Central memory CD4-positive, alpha-beta T cell (primary cell): ENCODE data around the gene HES6.
A peak's percentile ranks its signal among the peaks of the same experiment; 100 is the strongest.
"Not testable (repeated sequence)": the region's sequence is repeated elsewhere in the genome, so short reads cannot be mapped to it uniquely, and the experiment has no call there.

ENCODE experiments used
- DNase-seq: peaks from one replicate; pipeline ENCODE4 v3.0.0; 2022

Gene HES6

GRCh38 chr2:238272156-238272555, 32.3 kb upstream of the HES6 start:
- DNase-seq, result no peak

GRCh38 chr2:238271686-238272085, 31.8 kb upstream of the HES6 start:
- not testable (repeated sequence) for DNase-seq

DNA sequence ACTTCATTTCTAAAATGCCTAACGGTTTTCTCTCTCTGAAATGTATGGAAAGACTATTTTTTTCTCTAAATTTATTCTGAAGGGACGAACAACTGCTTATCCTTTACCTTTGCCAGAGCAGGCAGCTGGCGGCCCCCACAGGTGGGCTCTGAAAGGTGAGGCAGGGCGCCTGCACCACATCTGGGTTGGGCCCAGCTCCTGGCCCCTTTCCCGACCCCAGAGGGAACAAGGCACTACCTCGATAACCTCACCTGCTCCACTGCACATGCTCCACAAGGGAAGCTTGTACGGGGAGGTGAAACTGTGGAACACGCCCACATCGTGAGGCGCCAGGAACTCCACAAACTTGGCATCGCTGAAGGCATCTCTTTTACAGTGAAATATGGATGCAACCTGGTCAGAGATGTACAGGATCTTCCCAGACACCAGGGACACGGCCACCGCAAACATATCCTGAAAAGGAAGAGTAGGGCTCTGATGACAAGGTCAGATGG, 31.3 kb upstream of the HES6 start:
- DNase-seq, result no peak

DNA sequence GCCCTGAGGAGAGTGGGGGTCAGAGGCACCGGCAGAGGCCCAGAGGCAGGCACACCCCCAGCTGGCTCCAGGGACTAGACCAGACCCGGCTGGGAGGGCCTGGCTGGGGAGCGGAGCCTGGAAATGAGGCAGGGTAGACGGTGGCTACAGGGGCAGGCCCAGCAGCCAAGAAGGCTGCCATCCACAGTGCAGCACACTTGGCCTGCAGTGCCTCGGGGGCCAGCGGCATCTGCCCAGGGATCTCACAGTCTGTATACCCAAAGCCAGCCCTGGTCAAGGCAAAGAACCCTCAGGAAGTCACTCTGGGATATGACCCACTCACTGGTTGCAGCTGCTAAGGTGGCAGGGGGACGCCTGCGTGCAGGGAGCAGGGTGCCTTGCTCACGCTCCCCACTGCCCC, 30.8 kb upstream of the HES6 start:
- no peak for DNase-seq

DNA sequence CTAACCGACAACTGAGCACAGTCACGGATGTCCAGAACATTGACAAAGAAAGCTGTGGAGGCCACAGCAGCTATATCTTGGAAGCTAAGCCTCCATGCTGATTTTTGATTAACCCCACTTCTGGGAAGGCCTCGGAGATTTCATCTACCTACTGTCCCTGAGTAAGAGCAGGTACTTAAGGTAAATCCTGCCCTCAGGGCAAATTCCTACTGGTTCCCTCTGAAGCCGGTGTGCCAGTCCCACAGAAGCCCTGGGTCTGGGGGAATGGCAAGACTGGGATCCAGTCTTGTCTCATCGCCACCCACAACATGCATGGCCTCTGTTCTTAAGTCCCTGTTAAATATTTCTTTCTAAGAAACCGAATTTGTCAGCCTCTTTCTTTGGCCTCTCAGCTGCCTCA, 29.9 kb upstream of the HES6 start:
- no peak for DNase-seq

GRCh38 chr2:238267884-238268680, 28.2 kb upstream of the HES6 start:
- no peak for DNase-seq

DNA sequence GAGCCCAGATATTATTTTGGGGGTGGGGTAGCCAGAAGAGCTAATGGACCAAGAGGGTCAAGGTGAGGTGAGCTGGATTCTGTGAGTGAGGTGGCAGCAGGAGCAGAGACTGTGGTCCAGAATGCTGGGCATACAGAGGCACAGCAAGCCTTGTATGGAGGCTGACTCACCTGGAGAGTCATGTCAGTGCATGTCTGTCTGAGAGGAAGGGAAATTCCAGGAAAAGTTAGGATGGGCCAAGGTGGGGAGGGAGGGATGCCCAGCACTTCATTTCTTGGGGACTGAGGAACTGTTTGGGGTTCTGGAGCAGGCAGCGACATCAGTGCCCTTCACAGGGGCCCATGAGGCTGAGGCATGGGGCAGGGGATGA, 27.5 kb upstream of the HES6 start:
- no peak for DNase-seq

GRCh38 chr2:238265605-238266004, 25.8 kb upstream of the HES6 start:
- DNase-seq, result no peak

GRCh38 chr2:238264072-238264460, 24.2 kb upstream of the HES6 start:
- no peak for DNase-seq

DNA sequence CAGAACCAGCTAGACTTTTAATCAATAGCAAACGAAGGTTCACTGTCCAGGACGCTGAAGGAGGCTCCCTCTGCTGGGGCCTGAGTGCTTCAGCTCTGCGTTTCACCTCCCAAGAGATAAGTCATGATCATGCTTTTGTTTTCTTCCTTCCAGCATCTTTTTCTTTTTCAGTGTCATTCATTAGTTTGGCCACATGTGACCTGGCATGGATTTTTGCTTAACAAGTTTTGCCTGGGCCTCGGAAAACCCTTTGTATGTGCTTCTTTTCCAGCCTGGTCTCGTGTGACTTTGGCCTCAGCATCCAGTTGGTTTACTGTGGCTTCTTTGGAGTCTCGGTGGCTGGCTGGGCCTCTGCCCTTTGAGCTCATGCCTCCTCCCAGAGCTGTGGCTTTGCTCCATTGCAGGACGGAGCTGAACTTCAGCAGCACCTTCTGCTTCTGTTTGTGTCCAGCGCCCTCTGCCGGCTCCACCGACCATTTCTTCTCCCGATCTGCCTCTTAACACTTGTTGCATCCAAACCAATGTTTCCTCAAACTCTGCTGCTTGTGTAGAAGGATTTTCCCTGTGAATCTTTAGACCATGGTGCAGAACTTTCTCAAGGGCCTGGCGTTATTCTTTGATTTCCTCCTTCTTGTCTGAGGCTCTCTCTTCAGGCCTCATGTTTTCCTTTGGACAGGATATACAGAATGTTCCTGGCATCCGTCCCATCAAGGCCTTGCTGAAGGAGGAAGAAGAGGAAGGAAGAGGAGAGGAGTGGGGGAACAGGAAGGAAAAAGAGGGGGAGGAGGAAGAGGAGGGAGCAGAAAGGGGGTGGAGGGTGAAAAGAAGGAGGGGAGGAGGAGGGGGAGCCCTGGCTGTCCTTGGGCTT, 23.6 kb upstream of the HES6 start:
- peak; percentile 60 for DNase-seq

DNA sequence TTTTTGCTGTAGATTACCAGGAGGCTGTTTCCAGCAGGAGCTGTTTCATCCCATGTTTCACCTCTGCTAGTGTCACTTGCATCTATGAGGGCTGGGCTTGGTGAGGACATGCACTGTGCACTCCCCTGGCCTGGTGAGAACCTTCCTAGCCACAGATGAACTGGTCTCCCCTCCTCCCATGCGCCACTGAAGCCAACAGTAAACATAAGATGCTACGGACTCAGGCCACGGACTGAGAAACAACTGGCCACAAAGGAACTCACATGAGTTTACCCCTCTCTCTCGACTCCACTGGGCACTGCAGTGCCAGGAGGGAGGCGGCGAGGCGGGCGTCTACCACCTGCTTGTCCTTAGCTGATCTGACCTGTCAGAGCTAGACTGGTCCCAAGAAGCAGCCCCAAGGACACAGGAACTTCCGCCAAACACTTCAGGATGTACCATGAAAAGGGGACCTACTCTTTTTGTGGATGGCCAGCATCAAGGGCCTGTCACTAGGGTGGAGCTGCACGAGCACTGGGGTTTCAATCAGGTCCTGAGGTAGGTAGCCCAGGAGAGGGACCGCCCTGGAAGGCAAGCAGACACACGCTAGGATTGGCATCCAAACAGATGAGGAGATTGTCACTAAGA, 22.8 kb upstream of the HES6 start:
- no peak for DNase-seq

DNA sequence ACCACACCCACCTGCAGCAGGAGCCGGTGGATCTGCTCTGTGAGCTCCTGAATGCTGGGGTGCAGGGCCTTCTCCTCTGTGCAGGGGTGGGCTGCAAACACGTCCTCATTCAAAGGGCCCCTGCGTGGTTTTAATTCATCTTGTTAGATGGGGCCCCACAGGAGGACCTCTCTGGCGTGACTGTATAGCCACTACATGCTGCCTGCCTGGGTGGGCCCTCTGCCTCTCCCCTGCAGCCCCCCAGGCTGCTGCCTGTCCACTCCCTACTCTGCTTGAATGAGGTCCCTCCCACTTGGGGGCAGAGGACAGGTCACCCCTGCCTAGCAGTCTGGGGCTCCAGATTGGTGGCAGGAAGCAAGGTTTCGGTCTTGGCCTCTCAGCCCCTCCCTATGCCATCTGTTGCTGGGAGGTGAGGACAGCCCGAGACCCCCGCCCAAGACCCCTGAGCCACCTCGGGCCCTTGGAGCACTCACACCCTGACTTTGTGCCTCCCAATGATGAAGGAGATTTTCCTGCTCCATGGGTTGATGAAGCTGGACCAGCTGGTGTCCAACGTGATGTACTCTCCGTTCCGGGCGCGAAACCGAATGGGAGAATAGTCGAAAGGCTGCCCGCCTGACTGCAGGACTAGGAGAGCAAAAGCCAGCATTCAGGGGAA, 22.0 kb upstream of the HES6 start:
- DNase-seq, result no peak

DNA sequence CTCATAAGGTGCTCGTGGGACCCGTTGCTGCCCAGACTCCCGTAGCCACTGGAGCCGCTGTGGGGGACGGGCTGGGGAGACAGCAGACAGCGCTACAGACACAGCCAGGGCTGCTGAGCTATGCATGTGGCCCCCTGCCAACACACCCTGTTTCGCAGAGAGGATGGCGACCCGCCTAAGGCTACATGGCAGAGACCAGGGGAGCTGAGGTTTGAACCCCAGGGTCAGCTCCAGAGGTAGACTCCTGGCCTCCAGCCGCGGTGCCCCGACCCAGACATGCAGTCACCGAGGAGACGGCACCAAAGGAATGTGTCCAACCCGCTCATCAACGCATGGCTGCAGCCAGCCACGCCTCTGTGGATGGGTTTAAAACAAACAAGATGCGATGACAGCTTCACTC, 21.0 kb upstream of the HES6 start:
- no peak for DNase-seq

- DNase-seq, result no peak
These were observed 19.5 kb upstream of the HES6 start for GRCh38 chr2:238259061-238260020.

DNA sequence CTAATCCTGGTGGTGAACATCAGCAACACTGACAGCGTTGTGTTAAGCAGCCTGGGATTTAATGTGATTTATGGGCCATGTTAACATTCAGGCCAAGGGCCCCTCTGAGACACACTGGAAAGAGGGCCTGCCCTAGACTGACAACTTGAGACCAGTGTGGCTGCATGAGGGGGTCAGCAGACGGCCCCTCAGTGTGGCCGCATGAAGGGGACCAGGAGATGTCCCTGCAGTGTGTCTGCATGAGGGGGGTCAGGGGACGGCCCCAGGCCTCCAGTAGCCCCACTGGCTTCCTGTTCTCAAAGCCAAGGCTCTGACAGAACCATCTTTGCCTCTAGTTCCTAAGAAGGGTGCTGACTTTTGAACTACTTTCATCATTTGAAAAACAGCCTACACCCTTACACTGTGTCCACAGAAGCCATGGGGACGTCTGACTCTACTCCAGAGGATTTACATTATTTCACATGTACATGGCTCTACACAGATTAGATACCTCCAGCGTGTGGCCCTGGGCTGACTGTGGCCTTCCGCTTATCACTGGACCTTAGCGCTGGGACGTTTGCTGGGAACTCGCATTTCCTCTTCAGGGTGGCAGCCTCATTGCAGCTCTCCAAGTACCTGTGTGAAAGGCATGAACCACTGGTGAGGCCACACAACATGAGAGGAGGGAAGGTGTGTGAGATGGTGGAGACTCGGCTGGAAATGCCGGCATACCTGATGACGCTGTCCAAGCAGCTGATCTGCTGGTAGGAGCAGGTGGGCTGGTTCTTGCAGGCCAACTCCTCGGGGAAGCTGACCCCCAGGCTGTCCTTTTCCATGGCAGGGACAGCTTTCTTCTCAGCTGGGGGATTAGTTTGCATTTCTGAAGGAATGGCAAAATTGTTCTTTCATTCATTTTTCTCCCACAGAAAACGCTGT, 18.2 kb upstream of the HES6 start:
- no peak for DNase-seq

GRCh38 chr2:238256594-238257104, 16.8 kb upstream of the HES6 start:
- DNase-seq, result peak; percentile 75

- no peak for DNase-seq
These were observed 16.3 kb upstream of the HES6 start for GRCh38 chr2:238256111-238256510.

DNA sequence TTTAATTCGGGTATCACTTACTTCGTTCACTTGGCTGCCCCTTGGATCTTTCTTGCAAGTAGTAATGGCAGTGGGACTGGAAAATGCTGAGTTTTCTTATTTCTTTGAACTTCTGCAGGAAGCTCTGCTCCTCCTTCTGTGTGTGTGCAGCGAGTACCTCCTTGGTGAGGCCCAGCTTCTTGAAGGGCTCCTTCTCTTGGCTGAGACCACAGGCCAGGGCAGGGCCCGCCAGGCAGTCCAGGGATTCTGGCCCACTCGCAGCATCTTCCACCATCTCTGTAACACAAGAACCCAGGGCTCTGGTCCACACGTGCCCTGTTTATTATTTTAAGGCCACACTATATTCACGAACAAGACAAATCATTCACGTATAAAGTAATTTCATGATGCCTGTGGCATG, 15.8 kb upstream of the HES6 start:
- no peak for DNase-seq

- DNase-seq, result no peak
These were observed 15.3 kb upstream of the HES6 start for GRCh38 chr2:238255151-238255551.

GRCh38 chr2:238254095-238254723, 14.4 kb upstream of the HES6 start:
- no peak for DNase-seq
